H1 (cell line): ENCODE measurements around the gene SFR1. TPM values are rescaled to one million over a fixed set of nuclear protein-coding genes. Genes with fewer than 3 reads are reported as not detected.

Source experiments
- CTCF ChIA-PET: fragments of 300-600 bp; sonication (Branson Sonifier 250); formaldehyde crosslinking; loops from one replicate; lab custom pipeline; 2021; ENCODE audit not compliant: partially characterized antibody; lab: Charles Lee
- POLR2A ChIA-PET: fragments of 300-600 bp; sonication (Branson Sonifier 250); formaldehyde crosslinking; loops from one replicate; lab custom pipeline; 2021; ENCODE audit warnings: inconsistent platforms; ENCODE audit not compliant: partially characterized antibody; lab: Charles Lee
- DNase-seq, 2 experiments: peaks; one replicate each; pipeline versions ENCODE4 v3.0.0 to v3.0.0-alpha.2; 2010 to 2022; ENCODE audit warnings: low spot score in 2 of 2, low read depth in 1 of 2, mixed read lengths in 1 of 2
- FAIRE-seq: peaks from 2 replicates; lab custom pipeline; 2011; peaks lifted over from hg19 to GRCh38; lab: Jason Lieb, UNC
- H2AFZ ChIP-seq: 2 replicates; pipeline ENCODE4 v1.8.1; 2012; ENCODE audit warnings: low read length, inconsistent platforms
- H2AK5ac ChIP-seq: 2 replicates; pipeline ENCODE4 v1.6.1; 2013; ENCODE audit warnings: low read depth, low read length
- H2BK120ac ChIP-seq: replicated peaks from 2 replicates; pipeline ENCODE3; 2013; ENCODE audit warnings: low read depth, low read length, inconsistent platforms
- H2BK12ac ChIP-seq: 2 replicates; pipeline ENCODE4 v1.6.1; 2013; ENCODE audit warnings: low read depth, low read length
- H2BK15ac ChIP-seq: 2 replicates; pipeline ENCODE4 v1.6.1; 2013; ENCODE audit warnings: low read length
- H2BK20ac ChIP-seq: 2 replicates; pipeline ENCODE4 v1.6.1; 2013; ENCODE audit warnings: low read length
- H2BK5ac ChIP-seq: 2 replicates; pipeline ENCODE4 v1.6.1; 2013; ENCODE audit warnings: low read depth, low read length
- H3K14ac ChIP-seq: 2 replicates; pipeline ENCODE4 v1.6.1; 2013; ENCODE audit warnings: inconsistent platforms; ENCODE audit not compliant: insufficient read length
- H3K18ac ChIP-seq: 2 replicates; pipeline ENCODE4 v1.6.1; 2013; ENCODE audit warnings: low read length; ENCODE audit errors: extremely low read depth
- H3K23ac ChIP-seq: 2 replicates; pipeline ENCODE4 v1.6.1; 2013; ENCODE audit warnings: inconsistent platforms; ENCODE audit not compliant: insufficient read length
- H3K23me2 ChIP-seq: 2 replicates; pipeline ENCODE4 v1.6.1; 2013; ENCODE audit warnings: low read depth, low read length
- H3K27ac ChIP-seq: 2 replicates; pipeline ENCODE4 v1.6.1; 2011; ENCODE audit warnings: low read depth, low read length, inconsistent platforms
- H3K27me3 ChIP-seq, 4 experiments: replicated peaks in 1 of 4; 1 replicate in 1 of 4; 2 replicates in 3 of 4; pipeline versions ENCODE4 v1.6.1 to v1.8.1; 2011 to 2013; ENCODE audit warnings: low read length in 3 of 4, mild to moderate bottlenecking in 3 of 4, inconsistent platforms in 2 of 4, mixed read lengths in 2 of 4, moderate library complexity in 1 of 4; ENCODE audit not compliant: control insufficient read depth in 3 of 4, insufficient read depth in 3 of 4; ENCODE audit errors: extremely low read depth in 1 of 4
- H3K36me3 ChIP-seq, 4 experiments: 2 replicates each; pipeline versions ENCODE4 v1.6.1 to v1.8.1; 2011 to 2013; ENCODE audit warnings: mild to moderate bottlenecking in 4 of 4, low read length in 3 of 4, moderate library complexity in 2 of 4, control low read depth in 1 of 4, inconsistent platforms in 1 of 4; ENCODE audit not compliant: insufficient read depth in 4 of 4, control insufficient read depth in 2 of 4
- H3K4ac ChIP-seq: replicated peaks from 2 replicates; pipeline ENCODE3; 2013; ENCODE audit warnings: low read length, low read depth, mixed read lengths, inconsistent platforms; ENCODE audit not compliant: insufficient read length
- H3K4me1 ChIP-seq, 4 experiments: replicated peaks in 1 of 4; 1 replicate in 1 of 4; 2 replicates in 3 of 4; pipeline versions ENCODE4 v1.6.1 to v1.8.1; 2011 to 2013; ENCODE audit warnings: low read length in 3 of 4, inconsistent platforms in 2 of 4, mixed read lengths in 1 of 4; ENCODE audit not compliant: insufficient read depth in 4 of 4, control insufficient read depth in 3 of 4
- H3K4me2 ChIP-seq, 2 experiments: 2 replicates each; pipeline versions ENCODE4 v1.6.1 to v1.8.1; 2011 to 2013; ENCODE audit warnings: low read depth in 2 of 2, low read length in 2 of 2, control low read depth in 1 of 2, inconsistent platforms in 1 of 2, mild to moderate bottlenecking in 1 of 2; ENCODE audit not compliant: insufficient read depth in 1 of 2
- H3K4me3 ChIP-seq, 4 experiments: fragments of 200-600, 300-600 bp in 1 of 4; sonication (generic), shearing (Covaris generic), sonication (Bioruptor Twin) in 1 of 4; 2 replicates each; pipeline versions ENCODE4 v1.5.1 to v1.8.1; 2011 to 2016; ENCODE audit warnings: low read length in 4 of 4, low read depth in 3 of 4, control low read depth in 2 of 4, inconsistent platforms in 2 of 4, mild to moderate bottlenecking in 2 of 4, mixed read lengths in 1 of 4, moderate library complexity in 1 of 4; ENCODE audit not compliant: insufficient read depth in 2 of 4; ENCODE audit errors: extremely low read depth in 1 of 4
- H3K56ac ChIP-seq: replicated peaks from 2 replicates; pipeline ENCODE3; 2013; ENCODE audit warnings: low read depth, mild to moderate bottlenecking, mixed read lengths, low read length, inconsistent platforms; ENCODE audit not compliant: insufficient read length
- H3K79me1 ChIP-seq: 2 replicates; pipeline ENCODE4 v1.6.1; 2013; ENCODE audit warnings: low read depth, low read length, control low read depth
- H3K79me2 ChIP-seq, 2 experiments: 2 replicates each; pipeline versions ENCODE4 v1.6.1 to v1.8.1; 2012 to 2013; ENCODE audit warnings: low read length in 2 of 2, mild to moderate bottlenecking in 2 of 2, inconsistent platforms in 1 of 2; ENCODE audit not compliant: insufficient read depth in 2 of 2, control insufficient read depth in 1 of 2
- H3K9ac ChIP-seq, 4 experiments: replicated peaks in 1 of 4; 1 replicate in 1 of 4; 2 replicates in 3 of 4; pipeline versions ENCODE4 v1.6.1 to v1.8.1; 2011 to 2013; ENCODE audit warnings: low read depth in 3 of 4, low read length in 3 of 4, control low read depth in 2 of 4, mild to moderate bottlenecking in 2 of 4, moderate library complexity in 2 of 4, inconsistent platforms in 1 of 4; ENCODE audit errors: extremely low read depth in 1 of 4
- H3K9me3 ChIP-seq, 2 experiments: 2 replicates each; pipeline versions ENCODE4 v1.6.1 to v1.8.1; 2012 to 2013; ENCODE audit warnings: mild to moderate bottlenecking in 2 of 2, moderate library complexity in 2 of 2, control low read depth in 1 of 2, inconsistent platforms in 1 of 2, low read depth in 1 of 2, low read length in 1 of 2, mixed read lengths in 1 of 2; ENCODE audit not compliant: insufficient read depth in 2 of 2
- H4K20me1 ChIP-seq, 2 experiments: replicated peaks in 1 of 2; 2 replicates each; pipeline versions ENCODE3 to v1.8.1; 2011 to 2013; ENCODE audit warnings: inconsistent platforms in 2 of 2, low read length in 2 of 2, mild to moderate bottlenecking in 1 of 2; ENCODE audit not compliant: insufficient read depth in 2 of 2, control insufficient read depth in 1 of 2
- H4K5ac ChIP-seq: 2 replicates; pipeline ENCODE4 v1.6.1; 2013; ENCODE audit warnings: low read length, low read depth, mixed read lengths, inconsistent platforms; ENCODE audit not compliant: insufficient read length
- H4K8ac ChIP-seq: 2 replicates; pipeline ENCODE4 v1.8.0; 2013; ENCODE audit warnings: mild to moderate bottlenecking, moderate library complexity, low read length, inconsistent platforms; ENCODE audit not compliant: insufficient read depth; ENCODE audit errors: extremely low read depth
- H4K91ac ChIP-seq: replicated peaks from 2 replicates; pipeline ENCODE3; 2013; ENCODE audit warnings: low read length, mixed read lengths, inconsistent platforms; ENCODE audit not compliant: insufficient read length
- BACH1 ChIP-seq: IDR thresholded peaks from 2 replicates; pipeline ENCODE4 v1.6.1; 2012; ENCODE audit warnings: low read length, improper control_type of control experiment
- BCL11A ChIP-seq, 2 experiments: IDR thresholded peaks; one replicate each; pipeline ENCODE4 v1.6.1; 2011; ENCODE audit warnings: low read depth in 2 of 2, low read length in 2 of 2, mild to moderate bottlenecking in 2 of 2
- KDM4A ChIP-seq: IDR thresholded peaks from one replicate; pipeline ENCODE4 v1.7.1; 2012; ENCODE audit warnings: low read depth, mild to moderate bottlenecking, moderate library complexity, low read length, inconsistent platforms; ENCODE audit not compliant: severe bottlenecking
- NANOG ChIP-seq: IDR thresholded peaks from 2 replicates; pipeline ENCODE4 v1.6.1; 2011; ENCODE audit warnings: low read length, low read depth, mild to moderate bottlenecking, inconsistent platforms; ENCODE audit not compliant: insufficient read depth, poor library complexity, severe bottlenecking
- PHF8 ChIP-seq: fragments of 200-600 bp; sonication (generic); conservative IDR thresholded peaks from 2 replicates; pipeline ENCODE4 v1.7.1; 2012; ENCODE audit warnings: low read depth, mild to moderate bottlenecking, inconsistent platforms, low read length, moderate library complexity
- POLR2A ChIP-seq, 2 experiments: IDR thresholded peaks; 1 replicate in 1 of 2; 2 replicates in 1 of 2; pipeline ENCODE4 v1.6.1; 2011; ENCODE audit warnings: low read depth in 2 of 2, low read length in 2 of 2, mild to moderate bottlenecking in 2 of 2; ENCODE audit errors: control extremely low read depth in 1 of 2
- RFX5 ChIP-seq: IDR thresholded peaks from 2 replicates; pipeline ENCODE4 v1.6.1; 2011; ENCODE audit warnings: low read depth, low read length, improper control_type of control experiment, borderline replicate concordance
- SP1 ChIP-seq: IDR thresholded peaks from 2 replicates; pipeline ENCODE4 v1.6.1; 2011; ENCODE audit warnings: low read depth, low read length
- TAF1 ChIP-seq: IDR thresholded peaks from 2 replicates; pipeline ENCODE4 v1.6.1; 2011; ENCODE audit warnings: mild to moderate bottlenecking, low read depth, low read length
- WGBS, 2 experiments: shearing (Covaris generic) in 1 of 2; methylation state at CpG; one replicate each; pipeline versions ENCODE4 v1.1.6 to v1.1.7; 2013 to 2015; ENCODE audit warnings: low lambda C conversion rate in 2 of 2, mixed read lengths in 2 of 2, inconsistent platforms in 1 of 2, low coverage in 1 of 2, missing lambda C conversion rate in 1 of 2; ENCODE audit not compliant: insufficient replicate concordance in 2 of 2, insufficient coverage in 1 of 2, insufficient read length in 1 of 2; ENCODE audit errors: extremely low coverage in 1 of 2, missing lambda C conversion rate in 1 of 2; 5-methylcytosine and 5-hydroxymethylcytosine counted together
- polyA plus RNA-seq, 7 experiments: library from polyadenylated mRNA; depleted of rRNA in 3 of 7; stranded (reverse) in 5 of 7; unstranded in 2 of 7; fragments of >200 nt in 5 of 7; fragments of 200-250 nt in 2 of 7; gene quantifications; 1 replicate in 5 of 7; 2 replicates in 1 of 7; 4 replicates in 1 of 7; pipeline versions ENCODE4 v1.2.1 to v1.2.3, GENCODE V29; 2011 to 2013; ENCODE audit warnings: missing spikeins in 2 of 7, mixed read lengths in 2 of 7
- total RNA-seq: library from RNA; stranded (reverse); fragmentation: NEBNext Ultra II Directional; extraction: Animal tissue kit (Norgen Biotek cat#: 25700); gene quantifications from 2 replicates; pipeline ENCODE4 v1.2.1, GENCODE V29; 2021

Gene SFR1
- total and polyA plus RNA-seq, 2 of the 8 experiments (the other 6 are each of a cell fraction or from before 2014, with no cell fraction given), result 3.4 to 7.7 TPM

GRCh38 chr10:104072786-104073185, 49.2 kb upstream of the SFR1 start:
- no peak for DNase-seq
- WGBS, 2 experiments, result 93% methylated on average over 5 of the region's 5 CpGs; no CpG with 5 or more reads in 1 of the 2 experiments
- no peaks in the 10 kb centered on the region for H3K36me3 ChIP-seq
- POLR2A ChIA-PET, result interaction anchor here (1.1 kb wide), 1 partner anchor 49 kb away, joined by 3 read pairs; the partner anchor contains the start of gene SFR1
- H2BK5ac ChIP-seq, result no peak overlapping the region
- no peak overlapping the region for H2BK15ac ChIP-seq
- no peaks in the 10 kb centered on the region for H3K79me1 ChIP-seq
- H2AK5ac ChIP-seq, result no peak overlapping the region
- no peaks in the 10 kb centered on the region for H3K9me3 ChIP-seq
- no peaks in the 10 kb centered on the region for H3K23me2 ChIP-seq
- no peak for FAIRE-seq
- H3K56ac ChIP-seq, result no peak overlapping the region
- H3K4me2 ChIP-seq, result no peak overlapping the region
- no peaks in the 10 kb centered on the region for H4K20me1 ChIP-seq
- H3K23ac ChIP-seq, result no peak overlapping the region
- CTCF ChIA-PET, result interaction anchor here (0.7 to 1.5 kb wide), 5 partner anchors 9 to 360 kb away, joined by 3 to 5 read pairs (median 3); no protein-coding TSS in a partner anchor
- H4K91ac ChIP-seq, result no peak overlapping the region
- H3K4me3 ChIP-seq, result no peak overlapping the region
- H2AFZ ChIP-seq, result no peak overlapping the region
- H3K9ac ChIP-seq, result no peak overlapping the region
- no peak overlapping the region for H3K14ac ChIP-seq
- no peak overlapping the region for H4K8ac ChIP-seq
- no peaks in the 10 kb centered on the region for H3K79me2 ChIP-seq
- no peaks in the 10 kb centered on the region for H3K27me3 ChIP-seq
- no peak overlapping the region for H3K4ac ChIP-seq
- H3K4me1 ChIP-seq, result peaks cover 7 to 11% (median 10%) of the 10 kb centered on the region in 4 experiments
- no peak overlapping the region for H2BK120ac ChIP-seq
- H3K27ac ChIP-seq, result no peak overlapping the region
- no peak overlapping the region for H4K5ac ChIP-seq
- TF ChIP-seq TAF1 (no peak), BCL11A (IDR thresholded peaks at IDR 0.05; ENCODE audit: low read depth in 2 of 2, low read length in 2 of 2) (no peak), NANOG (no peak), POLR2A (IDR thresholded peaks at IDR 0.05; ENCODE audit: control extremely low read depth in 1 of 2, low read depth in 2 of 2, low read length in 2 of 2) (no peak), PHF8 (no peak), BACH1 (no peak), SP1 (no peak), KDM4A (no peak), RFX5 (no peak)
- no peak overlapping the region for H2BK20ac ChIP-seq
- H2BK12ac ChIP-seq, result no peak overlapping the region
- no peak overlapping the region for H3K18ac ChIP-seq
